ENCODE measurements around the gene RNF112. TPM values are rescaled to one million over a fixed set of nuclear protein-coding genes. Genes with fewer than 3 reads are reported as not detected.

RNF112 gene
- total RNA-seq, 2 experiments from 2014 or later: 0.47 TPM; not detected in 1

GRCh38 chr17:19447085-19447583 lies 36.1 kb downstream of the RNF112 start:
- H2AFZ ChIP-seq (ENCODE audit: low read length): peak overlapping the region; percentile 47; the same call in 1 of the 2 replicates
- no peak overlapping the region for H3K27ac ChIP-seq (ENCODE audit: low read depth, low read length, poor library complexity, severe bottlenecking)
- H3K4me3 ChIP-seq (ENCODE audit: low read depth, low read length, poor library complexity, severe bottlenecking): no peak overlapping the region
- no peaks in the 10 kb centered on the region for H3K36me3 ChIP-seq (ENCODE audit: insufficient read depth, low read length)
- peaks cover 21% of the 10 kb centered on the region for H3K9me3 ChIP-seq (ENCODE audit: low read length)
- H3K4me1 ChIP-seq (ENCODE audit: insufficient read depth, low read length, poor library complexity, severe bottlenecking): no peaks in the 10 kb centered on the region
- TF ChIP-seq EZH2phosphoT487 (IDR thresholded peaks at IDR 0.05; ENCODE audit: borderline replicate concordance, low read depth, low read length): no peak
- peak; percentile 96 for TF ChIP-seq CTCF (conservative IDR thresholded peaks at IDR 0.05; ENCODE audit: low read length)
- H4K20me1 ChIP-seq (ENCODE audit: insufficient read depth, low read length): no peaks in the 10 kb centered on the region
- H3K79me2 ChIP-seq (ENCODE audit: insufficient read depth, low read depth, low read length): no peaks in the 10 kb centered on the region
- POLR2A ChIA-PET: no interaction called here
- peak; percentile 75 for DNase-seq (ENCODE audit: low spot score)
- CTCF ChIA-PET (ENCODE audit: unreplicated experiment): no interaction called here
- no peak overlapping the region for H3K4me2 ChIP-seq (ENCODE audit: low read length)
- no TSS peak for BruUV-seq (replicated peaks)
- H3K9me2 ChIP-seq (ENCODE audit: insufficient read depth, low read length): no peaks in the 10 kb centered on the region
- intact Hi-C loops (cut with micrococcal nuclease; ENCODE audit: unreplicated experiment): loop anchor here (1.0 kb wide), 4 partner anchors 50 to 130 kb away; no protein-coding TSS in a partner anchor

GRCh38 chr17:19448341-19449268 lies 37.6 kb downstream of the RNF112 start:
- no peak for DNase-seq (ENCODE audit: low spot score)
- H3K4me2 ChIP-seq (ENCODE audit: low read length): no peak overlapping the region
- no peak for TF ChIP-seq EZH2phosphoT487 (IDR thresholded peaks at IDR 0.05; ENCODE audit: borderline replicate concordance, low read depth, low read length)
- no peak for TF ChIP-seq CTCF (conservative IDR thresholded peaks at IDR 0.05; ENCODE audit: low read length)
- H3K4me3 ChIP-seq (ENCODE audit: low read depth, low read length, poor library complexity, severe bottlenecking): no peak overlapping the region
- H3K9me2 ChIP-seq (ENCODE audit: insufficient read depth, low read length): no peaks in the 10 kb centered on the region
- POLR2A ChIA-PET: interaction anchor here (0.8 kb wide), 1 partner anchor 10 kb away, joined by 3 read pairs; no protein-coding TSS in a partner anchor
- H2AFZ ChIP-seq (ENCODE audit: low read length): no peak overlapping the region
- no TSS peak for BruUV-seq (replicated peaks)
- H3K9me3 ChIP-seq (ENCODE audit: low read length): peaks cover 7% of the 10 kb centered on the region
- no peaks in the 10 kb centered on the region for H4K20me1 ChIP-seq (ENCODE audit: insufficient read depth, low read length)
- intact Hi-C loops (cut with micrococcal nuclease; ENCODE audit: unreplicated experiment): no loop called here
- CTCF ChIA-PET (ENCODE audit: unreplicated experiment): interaction anchor here (1.5 kb wide), 1 partner anchor 70 kb away, joined by 6 read pairs; the partner anchor contains the start of gene MAPK7
- H3K79me2 ChIP-seq (ENCODE audit: insufficient read depth, low read depth, low read length): no peaks in the 10 kb centered on the region
- H3K4me1 ChIP-seq (ENCODE audit: insufficient read depth, low read length, poor library complexity, severe bottlenecking): no peaks in the 10 kb centered on the region
- H3K36me3 ChIP-seq (ENCODE audit: insufficient read depth, low read length): no peaks in the 10 kb centered on the region
- no peak overlapping the region for H3K27ac ChIP-seq (ENCODE audit: low read depth, low read length, poor library complexity, severe bottlenecking)

Data from OCI-LY7 (cell line).